ENCODE measurements around the gene MSX1. TPM values are rescaled to one million over a fixed set of nuclear protein-coding genes. Genes with fewer than 3 reads are reported as not detected.

The MSX1 gene
- total RNA-seq, 4 donors from 2014 or later, result not detected

DNA sequence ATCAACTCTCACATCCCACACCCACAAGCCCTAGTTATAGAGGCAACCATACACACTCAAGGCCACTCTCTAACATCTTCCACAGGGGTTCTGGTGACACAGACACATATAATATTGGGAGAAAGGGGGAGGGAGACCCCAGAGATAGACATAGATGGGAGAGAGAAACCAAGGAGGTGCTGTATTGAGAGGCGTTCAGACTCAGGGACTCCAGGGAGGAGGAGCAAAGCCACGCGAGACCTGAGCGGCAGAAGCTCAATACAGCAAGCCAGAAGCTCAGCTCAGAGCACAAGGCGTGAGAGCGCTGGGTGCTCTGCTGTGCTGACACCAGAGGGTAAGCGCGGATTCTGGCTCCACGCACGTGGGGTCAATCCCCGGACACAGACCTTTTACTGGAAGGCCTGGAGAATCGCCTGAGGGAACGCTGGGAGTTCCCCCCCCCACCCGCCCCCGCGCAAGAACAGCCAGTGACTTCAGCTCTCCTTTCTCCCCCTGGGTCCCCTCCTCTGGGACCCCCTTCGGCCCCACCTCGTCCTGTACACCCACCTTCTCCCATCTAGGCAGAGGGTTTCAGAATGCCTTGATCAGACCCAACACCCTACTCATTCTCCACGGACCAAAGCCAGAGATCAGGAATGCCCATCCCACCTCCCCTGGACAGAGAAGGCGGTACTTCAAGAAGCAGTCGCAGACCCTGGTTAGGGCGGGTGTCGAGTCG, 8.7 kb downstream of the MSX1 start:
- TF ChIP-seq, protein P1, sequence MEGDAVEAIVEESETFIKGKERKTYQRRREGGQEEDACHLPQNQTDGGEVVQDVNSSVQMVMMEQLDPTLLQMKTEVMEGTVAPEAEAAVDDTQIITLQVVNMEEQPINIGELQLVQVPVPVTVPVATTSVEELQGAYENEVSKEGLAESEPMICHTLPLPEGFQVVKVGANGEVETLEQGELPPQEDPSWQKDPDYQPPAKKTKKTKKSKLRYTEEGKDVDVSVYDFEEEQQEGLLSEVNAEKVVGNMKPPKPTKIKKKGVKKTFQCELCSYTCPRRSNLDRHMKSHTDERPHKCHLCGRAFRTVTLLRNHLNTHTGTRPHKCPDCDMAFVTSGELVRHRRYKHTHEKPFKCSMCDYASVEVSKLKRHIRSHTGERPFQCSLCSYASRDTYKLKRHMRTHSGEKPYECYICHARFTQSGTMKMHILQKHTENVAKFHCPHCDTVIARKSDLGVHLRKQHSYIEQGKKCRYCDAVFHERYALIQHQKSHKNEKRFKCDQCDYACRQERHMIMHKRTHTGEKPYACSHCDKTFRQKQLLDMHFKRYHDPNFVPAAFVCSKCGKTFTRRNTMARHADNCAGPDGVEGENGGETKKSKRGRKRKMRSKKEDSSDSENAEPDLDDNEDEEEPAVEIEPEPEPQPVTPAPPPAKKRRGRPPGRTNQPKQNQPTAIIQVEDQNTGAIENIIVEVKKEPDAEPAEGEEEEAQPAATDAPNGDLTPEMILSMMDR (IDR thresholded peaks at IDR 0.05), result no peak
- no peak for TF ChIP-seq POLR2A (IDR thresholded peaks at IDR 0.05)
- no peak for DNase-seq
- Histone ChIP-seq H3K27me3 (peaks cover 0 to 86% of the 10 kb centered on the region in 2 donors), H3K36me3 (no peaks in the 10 kb centered on the region), H3K4me3 (no peak overlapping the region), H3K9me3 (peaks cover 0 to 4% (median 0%) of the 10 kb centered on the region in 4 donors), H3K27ac (no peak overlapping the region), H3K4me1 (peaks cover 0 to 24% (median 0%) of the 10 kb centered on the region in 4 donors)

DNA sequence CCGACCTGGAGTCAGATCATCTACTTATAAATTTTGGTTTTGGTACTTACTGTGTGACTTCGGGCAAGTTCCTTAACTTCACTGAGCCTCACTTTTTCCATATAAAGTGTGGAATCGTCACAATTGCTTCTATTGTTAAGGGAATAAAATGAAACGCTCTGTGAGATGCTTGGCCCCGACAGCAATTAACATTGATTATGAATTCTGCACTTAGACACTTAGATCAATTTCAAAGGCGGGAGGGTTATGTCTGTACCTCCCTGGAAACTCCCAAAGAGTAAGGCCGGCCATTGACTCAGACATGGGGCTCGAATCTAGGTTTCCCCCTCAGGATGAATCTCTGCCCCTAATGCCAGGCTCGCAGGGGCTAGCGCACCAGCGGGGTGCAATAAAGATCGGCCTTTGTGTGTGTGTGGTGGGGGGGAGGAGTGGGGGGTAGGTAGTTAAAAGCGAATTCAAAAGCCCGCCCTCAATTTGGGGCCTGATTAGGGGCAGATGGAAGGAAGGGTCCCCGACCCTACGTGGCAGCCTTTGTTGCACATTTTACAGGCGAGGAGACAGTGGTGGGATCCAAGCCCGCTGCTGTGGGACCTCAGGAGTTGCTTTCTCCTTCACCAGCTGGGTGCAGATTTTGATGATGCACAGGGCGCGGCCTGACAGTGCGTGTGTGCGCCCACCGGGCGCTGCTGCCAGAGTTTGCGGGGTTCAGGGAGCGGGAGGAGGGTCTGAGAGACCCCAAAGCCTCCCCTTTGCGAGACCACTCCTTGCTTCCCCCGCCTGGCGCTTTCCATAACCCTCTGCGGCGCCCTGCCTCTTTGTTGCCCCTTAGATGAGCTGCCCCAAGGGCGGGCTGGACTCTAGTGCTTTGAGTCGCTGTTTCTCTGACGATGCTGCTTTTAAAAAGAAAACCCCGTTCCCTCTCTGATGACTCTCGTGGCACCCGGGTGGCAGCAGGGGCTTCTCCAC, 9.6 kb downstream of the MSX1 start:
- TF ChIP-seq, protein P1 (IDR thresholded peaks at IDR 0.05), result no peak
- no peak for TF ChIP-seq POLR2A (IDR thresholded peaks at IDR 0.05)
- H3K4me3 ChIP-seq, result no peak overlapping the region

DNA sequence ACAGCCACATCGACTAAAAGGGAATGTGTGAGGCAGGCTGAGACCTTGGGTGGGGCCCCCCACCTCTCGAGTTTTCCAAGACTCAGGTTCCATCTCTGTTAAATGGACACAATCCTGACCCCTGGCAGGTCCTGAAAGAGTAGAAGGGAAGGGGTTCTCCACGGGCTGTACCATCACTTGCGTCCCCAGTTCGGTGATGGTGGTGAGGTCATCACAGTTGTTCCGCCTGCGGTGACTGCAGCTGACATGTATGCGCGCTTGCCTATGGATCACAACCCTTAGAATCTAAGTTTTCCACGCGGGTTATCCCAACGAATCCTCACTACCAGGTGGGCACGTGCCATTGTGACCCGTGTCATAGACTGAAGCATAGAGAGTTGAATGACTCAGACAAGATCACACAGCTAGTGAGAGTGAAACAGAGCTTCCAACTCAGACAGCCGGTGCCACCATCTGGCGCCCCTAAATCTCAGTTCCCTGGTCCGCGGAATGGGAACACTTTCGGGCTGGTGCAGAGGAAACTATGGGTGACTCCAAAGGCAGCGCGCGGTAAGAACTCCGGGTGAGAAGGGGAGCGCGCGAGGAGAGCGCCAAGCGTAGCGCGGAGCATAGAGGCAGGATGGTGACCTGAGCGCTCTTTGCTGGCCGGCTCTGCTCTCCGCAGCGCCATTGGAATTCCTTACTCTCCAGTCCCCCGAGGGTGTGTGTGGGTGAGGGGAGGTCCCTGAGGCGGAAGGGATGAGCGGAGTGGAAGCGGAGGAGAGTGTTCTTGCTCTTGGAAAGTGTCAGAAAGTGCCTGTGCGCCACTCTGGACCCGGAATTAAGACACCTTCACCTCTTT, 10.5 kb downstream of the MSX1 start:
- DNase-seq, result no peak
- Histone ChIP-seq H3K27me3 (peaks cover 0 to 81% of the 10 kb centered on the region in 2 donors), H3K9me3 (peaks cover 0 to 2% (median 0%) of the 10 kb centered on the region in 4 donors), H3K4me3 (no peak overlapping the region), H3K4me1 (peaks cover 0 to 24% (median 0%) of the 10 kb centered on the region in 4 donors), H3K36me3 (no peaks in the 10 kb centered on the region), H3K27ac (no peak overlapping the region)
- TF ChIP-seq POLR2A (IDR thresholded peaks at IDR 0.05), result no peak
- TF ChIP-seq, protein P1 (IDR thresholded peaks at IDR 0.05), result no peak

More for the DNA sequence above, 9.6 kb downstream of the MSX1 start:
- peaks cover 0 to 4% (median 0%) of the 10 kb centered on the region in 4 donors for H3K9me3 ChIP-seq
- peaks cover 0 to 90% of the 10 kb centered on the region in 2 donors for H3K27me3 ChIP-seq
- no peak for DNase-seq
- H3K4me1 ChIP-seq, result peaks cover 0 to 24% (median 0%) of the 10 kb centered on the region in 4 donors
- H3K27ac ChIP-seq, result no peak overlapping the region
- H3K36me3 ChIP-seq, result no peaks in the 10 kb centered on the region

DNA sequence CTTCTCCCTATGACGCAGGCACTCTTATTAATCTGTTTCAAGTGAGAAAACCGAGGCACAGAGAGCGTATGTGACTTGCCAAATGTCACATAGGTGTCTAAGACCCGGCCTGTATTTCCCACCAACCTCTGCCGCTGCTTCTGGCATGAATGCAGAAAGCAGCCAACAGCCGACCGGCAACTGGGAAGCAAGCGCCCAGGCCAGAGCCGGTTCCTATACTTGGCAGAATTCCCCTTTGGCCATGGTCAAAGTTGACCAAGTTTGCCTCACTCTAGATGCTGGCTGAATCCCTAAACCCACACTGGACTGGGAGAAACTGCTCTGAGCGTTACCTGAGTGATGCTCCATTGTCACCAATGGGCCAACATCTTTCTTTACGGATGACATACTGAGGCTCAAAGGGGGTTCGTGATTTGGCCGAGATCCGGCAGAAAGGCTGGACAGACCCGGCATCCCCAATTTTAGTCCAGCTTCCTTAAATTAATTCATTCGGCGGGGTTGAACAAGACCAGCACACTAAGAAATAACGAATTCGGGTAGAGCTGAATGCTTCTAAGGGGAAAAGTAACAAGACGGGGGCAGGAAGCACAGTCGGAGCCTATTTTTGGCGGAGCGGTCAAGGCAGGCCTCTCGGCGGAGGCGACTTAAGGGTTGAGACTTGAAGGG, 11.2 kb downstream of the MSX1 start:
- H3K4me3 ChIP-seq, result no peak overlapping the region
- DNase-seq, result no peak
- H3K27ac ChIP-seq, result no peak overlapping the region
- H3K9me3 ChIP-seq, result no peaks in the 10 kb centered on the region
- TF ChIP-seq, protein P1 (IDR thresholded peaks at IDR 0.05), result no peak
- TF ChIP-seq POLR2A (IDR thresholded peaks at IDR 0.05), result no peak
- H3K36me3 ChIP-seq, result no peaks in the 10 kb centered on the region
- H3K4me1 ChIP-seq, result peaks cover 0 to 17% (median 0%) of the 10 kb centered on the region in 4 donors
- peaks cover 0 to 74% of the 10 kb centered on the region in 2 donors for H3K27me3 ChIP-seq
